Measurements from ENCODE around the gene IGSF21.

DNA sequence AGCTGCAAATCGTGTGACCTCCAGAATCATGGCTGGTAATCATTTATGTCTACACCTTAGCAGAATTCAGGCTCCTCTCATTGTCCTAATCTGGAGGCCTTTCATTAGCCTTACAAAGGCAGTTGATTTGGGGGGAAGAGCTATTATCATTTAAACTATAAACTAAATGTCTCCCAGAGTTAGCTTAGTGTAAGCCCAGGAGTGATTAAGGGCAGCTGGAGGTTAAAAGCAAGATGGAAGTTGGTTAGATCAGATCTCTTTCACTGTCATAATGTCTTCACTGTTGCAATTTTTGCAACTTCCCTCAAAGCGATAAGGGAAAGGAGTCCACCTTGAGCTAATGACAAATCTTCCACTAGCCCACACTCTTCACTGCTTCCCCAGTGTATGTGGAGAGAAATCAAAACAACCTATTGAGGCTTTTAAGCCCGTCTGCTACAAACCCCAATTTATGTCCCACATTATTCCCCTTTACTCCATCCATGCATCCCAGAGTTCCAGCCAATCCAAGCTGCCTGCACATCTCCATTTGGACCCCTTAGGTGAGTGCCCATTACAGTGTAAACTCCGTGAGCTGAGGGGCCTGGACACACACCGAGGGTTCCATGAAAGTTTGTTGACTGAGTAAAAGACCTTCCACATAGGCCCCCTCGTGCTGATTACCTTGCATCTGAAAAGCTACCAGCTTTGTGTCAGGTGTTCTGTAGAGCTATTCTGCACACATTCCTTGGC is 311.7 kb downstream of the IGSF21 start:
- TF ChIP-seq EP300 (IDR thresholded peaks at IDR 0.05; ENCODE audit: borderline replicate concordance in 1 of 2, low read depth in 1 of 2, low read length in 1 of 2) (no peak), RFX5 (IDR thresholded peaks at IDR 0.05; ENCODE audit: low read length) (no peak), CHD2 (IDR thresholded peaks at IDR 0.05; ENCODE audit: low read length, partially characterized antibody) (no peak), POLR2AphosphoS5 (IDR thresholded peaks at IDR 0.05; ENCODE audit: low read depth, low read length) (no peak), FOXM1 (IDR thresholded peaks at IDR 0.05; ENCODE audit: low read depth) (no peak)
- TF ChIP-seq, protein P1, sequence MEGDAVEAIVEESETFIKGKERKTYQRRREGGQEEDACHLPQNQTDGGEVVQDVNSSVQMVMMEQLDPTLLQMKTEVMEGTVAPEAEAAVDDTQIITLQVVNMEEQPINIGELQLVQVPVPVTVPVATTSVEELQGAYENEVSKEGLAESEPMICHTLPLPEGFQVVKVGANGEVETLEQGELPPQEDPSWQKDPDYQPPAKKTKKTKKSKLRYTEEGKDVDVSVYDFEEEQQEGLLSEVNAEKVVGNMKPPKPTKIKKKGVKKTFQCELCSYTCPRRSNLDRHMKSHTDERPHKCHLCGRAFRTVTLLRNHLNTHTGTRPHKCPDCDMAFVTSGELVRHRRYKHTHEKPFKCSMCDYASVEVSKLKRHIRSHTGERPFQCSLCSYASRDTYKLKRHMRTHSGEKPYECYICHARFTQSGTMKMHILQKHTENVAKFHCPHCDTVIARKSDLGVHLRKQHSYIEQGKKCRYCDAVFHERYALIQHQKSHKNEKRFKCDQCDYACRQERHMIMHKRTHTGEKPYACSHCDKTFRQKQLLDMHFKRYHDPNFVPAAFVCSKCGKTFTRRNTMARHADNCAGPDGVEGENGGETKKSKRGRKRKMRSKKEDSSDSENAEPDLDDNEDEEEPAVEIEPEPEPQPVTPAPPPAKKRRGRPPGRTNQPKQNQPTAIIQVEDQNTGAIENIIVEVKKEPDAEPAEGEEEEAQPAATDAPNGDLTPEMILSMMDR (IDR thresholded peaks at IDR 0.05): no peak
